Activated T-cell treated with anti-CD3 and anti-CD28 coated beads, Interleukin-2, amount 50 U/mL, for 1 hour (primary cell): Measurements from ENCODE around the gene RAB11FIP3.

Experiments used
- DNase-seq: peaks from one replicate; pipeline ENCODE4 v3.0.0-alpha.2; 2020

RAB11FIP3 gene

DNA sequence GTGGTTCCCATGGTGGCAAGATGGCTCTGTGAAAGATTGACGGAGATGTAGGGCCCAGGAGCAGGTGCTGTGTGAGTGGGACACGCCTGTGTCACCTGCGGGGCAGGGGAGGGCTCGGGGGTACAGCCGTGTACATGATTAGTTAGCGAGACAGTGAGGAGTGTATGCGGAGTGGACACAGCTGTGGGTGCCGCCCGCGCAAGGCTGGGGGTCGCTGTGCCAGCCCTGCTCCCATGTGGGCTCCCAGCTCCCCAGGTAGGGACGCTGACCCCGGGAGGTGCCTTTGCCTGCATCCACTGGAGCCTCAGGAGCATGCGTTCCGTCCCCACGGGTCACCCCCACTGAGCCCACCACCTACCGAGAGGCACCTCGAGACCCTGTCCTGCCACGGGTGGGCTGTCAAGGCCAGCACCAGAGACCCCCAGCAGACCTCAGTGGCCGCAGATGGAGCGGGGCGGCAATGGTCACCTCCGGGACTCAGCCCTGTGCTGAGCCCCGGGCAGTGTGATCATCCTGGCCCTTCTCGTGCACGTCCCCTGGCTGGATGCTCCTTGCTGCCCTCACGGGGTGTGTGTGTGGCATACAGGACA is 109.5 kb downstream of the RAB11FIP3 start:
- DNase-seq, result no peak

DNA sequence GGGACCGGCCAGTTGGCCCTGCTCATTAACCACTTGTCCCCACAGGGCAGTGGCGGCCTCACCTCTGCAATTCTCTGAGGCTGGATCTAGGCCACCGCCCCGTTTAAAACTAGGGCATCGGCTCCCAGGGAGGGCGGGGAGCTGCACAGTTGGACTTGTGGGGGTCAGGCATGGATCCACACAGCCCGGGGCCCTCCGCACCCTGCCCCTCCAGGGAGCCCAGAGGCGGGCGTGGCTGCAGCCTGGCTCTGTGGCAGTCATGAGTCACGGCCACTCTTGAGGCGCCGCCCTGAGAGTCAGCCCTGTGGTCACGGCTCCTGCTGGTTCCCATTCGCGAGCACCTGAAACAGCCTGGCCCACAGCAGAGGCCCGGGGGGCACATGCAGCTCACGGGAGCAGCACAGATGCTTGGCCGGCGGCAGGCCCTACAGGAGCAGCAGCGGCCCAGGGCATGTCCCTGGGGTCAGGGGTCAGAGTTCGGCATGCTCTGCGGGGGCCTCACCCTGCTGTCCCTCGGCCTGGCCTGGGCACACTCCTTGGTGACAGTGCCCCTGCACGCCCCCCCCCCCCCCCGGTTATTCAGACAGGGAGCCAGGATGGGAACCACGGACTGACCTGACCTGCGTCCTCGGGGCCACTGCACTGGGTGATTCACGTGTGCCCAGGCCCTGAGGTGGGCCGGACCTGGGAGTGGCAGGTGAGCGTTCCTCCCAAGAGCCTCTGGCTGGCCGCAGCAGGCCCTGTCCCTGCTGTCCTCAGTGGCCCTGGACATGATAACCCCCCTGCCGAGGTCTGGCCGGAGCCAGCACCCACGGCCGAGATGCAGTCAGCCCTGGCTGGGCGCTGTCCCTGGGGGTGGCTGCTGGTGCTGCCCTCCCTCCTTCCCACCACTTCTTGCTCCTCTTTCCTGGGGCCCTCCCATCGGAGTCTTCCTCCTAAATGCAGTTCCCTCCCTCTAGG is 110.3 kb downstream of the RAB11FIP3 start:
- DNase-seq, result no peak

DNA sequence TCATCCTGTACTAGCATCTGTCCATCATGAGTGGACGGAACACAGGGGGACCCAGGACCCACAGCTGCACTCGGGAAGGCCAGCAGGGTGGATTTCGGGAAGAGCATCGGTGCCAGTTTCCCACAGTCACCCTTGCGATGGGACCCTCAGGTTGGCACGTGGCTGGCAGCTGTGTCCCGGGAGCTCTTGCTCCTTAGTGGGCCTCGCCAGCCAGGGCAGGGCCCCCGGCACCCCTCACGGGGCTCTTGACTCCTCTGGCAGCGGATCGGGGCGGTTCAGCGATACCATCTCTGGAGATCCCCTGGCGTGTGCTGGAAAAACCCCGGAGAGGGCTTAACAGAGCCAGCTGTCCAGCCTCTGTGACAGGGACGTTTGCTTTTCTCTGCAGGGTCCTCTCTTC is 111.3 kb downstream of the RAB11FIP3 start:
- DNase-seq, result no peak

DNA sequence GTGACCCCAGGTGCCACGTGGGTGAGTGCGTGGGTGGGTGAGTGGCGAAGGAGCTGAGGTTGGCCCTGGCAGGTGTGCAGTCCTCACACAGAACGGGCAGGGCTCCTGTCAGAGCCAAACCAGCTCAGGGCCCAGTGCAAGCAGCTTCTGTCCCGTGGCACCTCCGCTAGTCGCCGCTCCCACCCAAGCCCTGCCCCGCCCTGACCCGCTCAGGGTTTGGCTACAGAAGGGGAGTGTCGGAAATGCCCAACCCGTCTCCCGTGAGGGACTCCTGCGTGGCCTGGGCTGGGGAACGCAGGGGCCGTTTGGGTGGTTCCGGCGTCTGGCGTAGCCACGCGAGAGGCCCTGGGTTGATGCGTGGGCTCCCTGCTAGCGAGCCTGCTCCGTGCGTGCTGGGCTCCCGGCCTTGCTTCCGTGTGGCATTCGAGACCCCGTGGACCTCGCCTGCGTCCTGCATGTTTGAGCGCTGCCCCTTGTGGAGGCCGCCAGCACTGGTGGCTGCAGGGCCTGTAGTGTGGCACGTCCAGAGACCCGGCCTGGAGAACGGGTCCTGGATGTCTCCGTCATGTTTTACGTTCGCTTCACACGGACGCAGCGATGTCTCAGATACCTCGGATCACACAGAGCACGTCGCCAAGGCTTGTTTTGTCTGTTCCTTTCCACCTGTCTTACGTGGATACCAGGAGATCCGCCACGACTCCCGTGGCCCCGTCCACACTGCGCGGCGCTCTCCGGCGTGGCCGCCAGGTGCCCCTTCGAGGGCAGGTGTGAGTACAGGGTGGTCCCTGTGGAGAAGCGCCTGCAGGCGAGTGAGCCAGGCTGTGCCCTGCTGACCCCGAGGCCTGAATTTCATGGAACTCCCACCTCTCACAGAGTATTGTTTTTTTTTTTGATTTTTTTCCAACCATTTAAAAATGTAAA is 112.2 kb downstream of the RAB11FIP3 start:
- no peak for DNase-seq

DNA sequence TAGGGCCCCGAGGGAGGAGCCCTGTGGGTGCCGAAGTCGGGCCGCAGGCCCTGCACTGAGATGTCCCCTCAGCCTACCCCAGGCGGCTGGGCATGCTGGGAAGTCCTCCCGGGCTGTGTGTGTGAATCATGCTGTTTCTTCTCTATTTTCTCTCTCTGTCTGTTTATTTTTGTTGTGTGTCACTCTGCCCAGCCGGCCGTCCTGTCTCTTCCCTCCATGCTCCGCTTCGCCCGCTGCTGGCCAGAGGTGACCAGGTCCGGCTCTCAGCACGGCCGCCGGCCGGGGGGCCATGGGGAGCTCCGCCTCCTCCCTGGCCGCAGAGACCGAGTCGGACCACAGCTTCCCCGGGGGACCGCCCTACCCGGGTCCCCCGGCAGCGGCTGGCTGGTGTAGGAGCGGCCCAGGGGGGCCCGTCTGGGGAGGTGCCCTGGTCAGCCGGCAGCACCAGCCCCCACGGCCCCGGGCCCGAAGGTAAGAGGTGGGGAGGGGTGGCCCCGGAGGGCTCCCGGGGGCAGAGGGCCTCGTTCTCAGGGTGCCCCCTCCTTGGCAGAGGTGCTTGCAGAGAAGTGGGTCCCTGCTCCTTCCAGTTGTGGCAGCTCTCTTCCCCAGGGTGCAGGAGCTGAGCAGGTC is 114.6 kb downstream of the RAB11FIP3 start:
- DNase-seq, result no peak

DNA sequence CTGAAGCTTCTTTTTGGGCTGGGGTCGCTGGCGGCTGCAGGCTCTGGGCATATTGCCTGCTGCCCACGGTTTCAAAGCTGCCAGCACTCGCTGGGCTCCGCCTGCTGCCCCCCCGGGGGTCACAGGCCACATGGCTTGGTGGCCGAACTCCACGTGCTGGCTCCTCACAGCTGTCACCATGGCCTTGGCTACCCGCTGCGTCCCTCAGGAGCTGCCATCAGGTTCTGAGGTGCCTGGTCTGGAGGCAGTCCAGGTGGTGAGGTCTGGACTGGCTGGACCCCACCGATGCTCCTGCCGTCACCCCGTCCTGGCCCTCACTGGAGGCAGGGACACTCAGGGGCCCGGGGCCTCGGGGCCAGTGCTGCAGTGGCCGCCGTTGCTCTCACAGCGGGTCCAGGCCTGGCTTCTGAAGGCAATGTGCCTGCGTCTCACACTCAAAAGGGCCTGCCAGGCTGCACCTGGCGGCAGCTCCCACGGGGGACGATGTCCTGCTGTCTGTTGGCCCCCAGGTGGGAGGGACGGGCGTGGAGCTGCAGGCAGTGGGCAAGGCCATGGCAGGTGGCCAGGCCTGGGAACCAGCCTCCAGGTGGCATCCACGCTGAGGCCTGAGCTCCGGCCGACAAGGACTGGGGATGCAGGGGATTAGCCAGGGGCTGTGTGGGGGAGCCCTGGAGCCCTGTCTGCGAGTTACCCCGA is 115.3 kb downstream of the RAB11FIP3 start:
- DNase-seq, result no peak

DNA sequence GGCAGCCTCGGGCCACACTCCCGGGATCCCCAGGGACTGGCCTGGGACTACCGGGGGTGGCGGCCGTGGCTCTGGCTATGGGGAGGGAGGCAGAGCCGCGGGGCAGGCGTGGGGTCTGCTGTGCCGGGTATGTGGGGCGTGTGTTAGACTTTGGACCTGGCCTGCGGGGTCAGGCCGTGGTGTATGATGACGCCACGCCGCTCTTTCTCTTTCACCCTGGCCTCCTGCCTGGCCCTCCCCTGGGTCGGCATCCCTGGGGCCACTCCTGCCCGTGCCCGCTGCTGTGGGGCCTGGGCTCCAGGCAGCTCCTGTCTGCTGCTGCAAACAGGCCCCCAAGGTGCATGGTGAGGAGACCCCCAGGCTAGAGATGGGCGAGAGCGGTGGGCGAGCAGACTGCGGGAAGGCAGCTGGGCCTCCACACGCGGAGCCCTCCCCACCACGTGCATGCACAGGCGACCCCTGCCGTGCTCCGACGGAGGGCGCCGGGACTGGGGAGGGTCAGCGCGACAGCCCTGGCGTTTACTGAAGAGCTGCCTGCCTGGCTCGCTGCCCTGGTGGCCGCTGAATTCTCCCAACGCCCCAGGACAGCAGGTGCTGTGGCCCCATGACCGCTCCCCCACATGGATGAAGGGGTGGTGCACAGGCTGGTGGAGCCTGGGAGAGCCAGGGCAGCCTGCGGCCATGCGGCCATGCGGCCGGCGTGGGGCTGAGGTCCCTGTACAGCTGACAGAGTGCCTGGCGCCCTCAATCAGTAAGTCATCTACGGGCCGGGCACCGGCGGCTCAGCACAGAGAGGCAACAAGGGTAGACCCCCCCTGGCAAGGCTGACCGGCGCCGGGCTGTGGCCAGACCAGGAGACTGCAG is 118.1 kb downstream of the RAB11FIP3 start:
- DNase-seq, result no peak

DNA sequence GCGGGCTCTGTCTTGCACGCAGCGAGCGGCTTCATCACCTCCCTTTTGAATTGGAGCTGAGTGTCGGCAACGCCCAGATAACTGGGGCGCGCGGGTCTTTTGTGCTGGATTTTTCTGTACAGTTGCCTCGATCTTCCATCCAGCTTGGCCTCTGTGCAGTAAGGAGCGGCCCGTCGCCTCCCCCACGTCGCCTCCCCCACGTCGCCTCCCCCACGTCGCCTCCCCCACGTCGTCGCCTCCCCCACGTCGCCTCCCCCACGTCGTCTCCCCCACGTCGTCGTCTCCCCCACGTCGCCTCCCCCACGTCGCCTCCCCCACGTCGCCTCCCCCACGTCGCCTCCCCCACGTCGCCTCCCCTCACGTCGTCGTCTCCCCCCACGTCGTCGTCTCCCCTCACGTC is 119.1 kb downstream of the RAB11FIP3 start:
- no peak for DNase-seq

DNA sequence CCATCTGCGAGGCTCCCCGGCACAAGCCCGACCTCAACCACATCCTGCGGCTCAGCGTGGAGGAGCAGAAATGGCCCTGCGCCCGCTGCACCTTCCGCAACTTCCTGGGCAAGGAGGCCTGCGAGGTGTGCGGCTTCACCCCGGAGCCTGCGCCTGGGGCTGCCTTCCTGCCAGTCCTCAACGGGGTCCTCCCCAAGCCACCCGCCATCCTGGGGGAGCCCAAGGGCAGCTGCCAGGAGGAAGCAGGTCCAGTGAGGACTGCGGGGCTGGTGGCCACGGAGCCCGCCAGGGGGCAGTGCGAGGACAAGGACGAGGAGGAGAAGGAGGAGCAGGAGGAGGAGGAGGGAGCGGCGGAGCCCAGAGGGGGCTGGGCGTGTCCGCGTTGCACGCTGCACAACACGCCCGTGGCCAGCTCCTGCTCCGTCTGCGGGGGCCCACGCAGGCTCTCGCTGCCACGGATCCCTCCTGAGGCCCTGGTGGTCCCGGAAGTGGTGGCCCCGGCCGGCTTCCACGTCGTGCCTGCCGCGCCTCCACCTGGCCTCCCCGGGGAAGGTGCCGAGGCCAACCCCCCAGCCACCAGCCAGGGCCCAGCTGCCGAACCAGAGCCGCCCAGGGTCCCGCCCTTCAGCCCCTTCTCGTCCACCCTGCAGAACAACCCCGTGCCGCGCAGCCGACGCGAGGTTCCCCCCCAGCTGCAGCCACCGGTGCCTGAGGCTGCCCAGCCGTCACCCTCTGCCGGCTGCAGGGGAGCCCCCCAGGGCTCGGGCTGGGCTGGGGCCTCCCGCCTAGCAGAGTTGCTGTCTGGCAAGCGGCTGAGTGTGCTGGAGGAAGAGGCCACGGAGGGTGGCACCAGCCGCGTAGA is 121.7 kb downstream of the RAB11FIP3 start:
- peak; percentile 64 for DNase-seq

DNA sequence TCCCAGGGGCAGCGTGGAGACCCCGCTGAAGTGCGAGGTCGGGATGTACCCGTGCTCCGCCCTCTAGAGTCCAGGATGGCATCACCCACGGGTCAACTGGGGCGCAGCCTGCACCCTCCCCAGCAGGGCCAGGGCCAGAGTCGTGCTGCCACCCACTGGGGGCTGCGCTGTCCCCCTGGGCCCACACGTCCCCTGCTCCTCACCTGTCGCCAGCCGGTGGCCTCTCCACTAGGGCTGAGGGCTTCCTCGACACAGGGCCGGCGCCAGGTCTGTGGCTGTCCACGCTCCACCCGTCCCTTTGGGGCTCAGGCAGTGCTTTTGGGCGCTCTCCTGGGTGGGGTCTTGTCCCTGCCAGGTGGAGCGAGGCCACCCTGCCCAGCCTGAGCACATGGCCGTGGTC is 123.1 kb downstream of the RAB11FIP3 start:
- DNase-seq, result no peak

DNA sequence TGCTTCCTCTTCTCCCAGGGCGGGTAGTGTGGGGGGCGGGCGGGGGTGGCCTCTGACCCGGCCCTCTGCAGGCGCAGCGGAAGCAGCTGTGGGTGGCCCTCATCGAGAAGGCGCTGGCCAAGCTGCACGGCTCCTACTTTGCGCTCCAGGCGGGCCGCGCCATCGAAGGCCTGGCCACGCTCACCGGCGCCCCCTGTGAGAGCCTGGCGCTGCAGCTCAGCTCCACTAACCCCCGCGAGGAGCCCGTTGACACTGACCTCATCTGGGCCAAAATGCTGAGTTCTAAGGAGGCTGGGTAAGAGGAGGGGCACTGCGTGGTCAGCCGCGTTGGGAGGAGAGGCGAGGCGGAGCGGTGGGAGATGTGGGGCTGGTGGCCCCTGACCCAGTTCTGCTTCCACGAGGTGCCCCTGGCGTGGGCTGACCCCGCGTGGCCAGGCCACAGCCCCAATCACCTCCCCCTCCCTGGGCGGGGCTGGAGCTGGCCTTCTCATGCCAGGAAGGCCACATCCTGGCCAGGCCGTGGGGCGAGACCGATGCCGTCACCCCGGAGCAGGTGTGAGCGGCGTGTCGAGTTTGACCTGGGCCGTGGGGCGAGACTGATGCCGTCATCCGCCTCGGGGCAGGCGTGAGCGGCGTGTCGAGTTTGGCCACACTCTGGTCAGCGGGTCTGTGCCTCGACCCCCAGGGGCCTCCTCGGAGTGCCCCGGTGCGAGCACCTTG is 124.3 kb downstream of the RAB11FIP3 start:
- DNase-seq, result no peak

DNA sequence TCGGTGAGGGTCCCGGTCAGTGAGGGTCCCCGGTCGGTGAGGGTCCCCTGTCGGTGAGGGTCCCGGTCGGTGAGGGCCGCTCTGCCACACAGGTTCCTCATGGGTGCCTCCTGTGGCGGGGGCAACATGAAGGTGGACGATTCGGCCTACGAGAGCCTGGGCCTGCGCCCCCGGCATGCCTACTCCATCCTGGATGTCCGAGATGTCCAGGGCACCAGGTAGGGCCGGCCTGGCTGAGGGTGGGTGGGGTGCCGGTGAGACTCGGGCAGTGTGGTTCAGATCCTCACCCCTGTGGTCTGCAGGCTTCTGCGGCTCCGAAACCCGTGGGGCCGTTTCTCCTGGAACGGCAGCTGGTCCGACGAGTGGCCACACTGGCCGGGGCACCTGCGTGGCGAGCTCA is 125.8 kb downstream of the RAB11FIP3 start:
- DNase-seq, result no peak

DNA sequence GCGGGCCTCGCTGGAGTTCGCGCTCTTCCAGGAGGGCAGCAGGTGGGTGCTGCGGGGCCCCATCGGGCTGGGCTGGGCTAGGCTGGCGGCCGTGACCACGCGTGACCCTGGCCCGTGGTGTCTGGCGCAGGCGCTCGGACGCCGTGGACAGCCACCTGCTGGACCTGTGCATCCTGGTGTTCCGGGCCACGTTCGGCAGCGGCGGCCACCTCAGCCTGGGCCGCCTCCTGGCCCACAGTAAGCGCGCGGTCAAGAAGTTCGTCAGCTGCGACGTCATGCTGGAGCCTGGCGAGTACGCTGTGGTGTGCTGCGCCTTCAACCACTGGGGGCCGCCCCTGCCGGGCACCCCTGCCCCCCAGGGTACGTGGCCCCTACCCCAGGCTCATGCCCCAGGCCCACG is 126.7 kb downstream of the RAB11FIP3 start:
- no peak for DNase-seq

DNA sequence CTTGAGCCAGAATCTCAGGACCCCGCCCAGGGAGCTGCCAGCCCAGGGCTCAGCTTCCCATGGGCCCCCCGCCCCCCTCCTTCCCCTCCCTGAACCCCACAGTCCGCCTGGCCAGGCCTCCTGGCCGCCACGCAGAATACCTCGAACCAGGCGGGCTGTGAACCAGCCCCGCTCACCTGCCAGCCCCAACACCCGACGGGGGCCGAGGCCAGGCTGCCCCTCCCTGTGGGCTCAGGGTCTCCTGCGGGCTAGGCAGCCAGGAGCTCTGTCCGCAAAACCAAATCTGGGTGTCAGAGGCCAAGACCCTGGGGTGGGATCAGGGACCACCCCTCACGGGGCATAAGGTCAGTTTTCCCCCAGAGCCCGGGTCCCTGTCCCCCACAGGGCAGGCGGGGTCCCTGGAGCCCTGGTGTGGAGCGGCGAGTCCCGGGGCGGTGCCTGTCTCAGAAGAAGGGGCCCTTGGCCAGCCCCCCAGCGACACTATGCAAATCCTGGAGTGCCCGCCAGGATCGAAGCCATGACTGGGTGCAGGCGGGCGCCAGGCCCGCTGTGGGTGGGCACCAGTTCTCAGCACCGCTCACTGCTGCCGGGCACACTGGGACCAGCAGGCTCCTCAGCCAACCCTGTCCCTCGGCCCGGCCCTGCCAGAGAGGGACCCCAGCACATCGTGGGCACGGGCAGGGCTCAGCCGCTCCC is 128.3 kb downstream of the RAB11FIP3 start:
- no peak for DNase-seq

DNA sequence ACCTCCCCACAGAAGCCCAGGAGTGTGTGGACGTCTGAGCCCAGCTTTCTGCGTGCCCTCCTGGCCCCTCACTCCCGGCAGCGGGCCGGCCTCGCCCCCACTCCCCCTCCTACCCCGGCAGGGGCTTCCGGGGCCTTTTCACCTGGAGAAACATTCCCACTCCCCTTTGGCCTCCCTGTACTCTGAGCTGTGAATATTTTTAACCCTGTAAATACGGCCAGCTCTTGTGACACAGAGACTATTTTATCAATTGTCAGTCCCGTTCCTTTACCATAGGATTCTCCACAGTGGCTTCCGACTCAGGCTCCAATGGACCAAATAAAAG is 128.8 kb downstream of the RAB11FIP3 start:
- DNase-seq, result no peak

DNA sequence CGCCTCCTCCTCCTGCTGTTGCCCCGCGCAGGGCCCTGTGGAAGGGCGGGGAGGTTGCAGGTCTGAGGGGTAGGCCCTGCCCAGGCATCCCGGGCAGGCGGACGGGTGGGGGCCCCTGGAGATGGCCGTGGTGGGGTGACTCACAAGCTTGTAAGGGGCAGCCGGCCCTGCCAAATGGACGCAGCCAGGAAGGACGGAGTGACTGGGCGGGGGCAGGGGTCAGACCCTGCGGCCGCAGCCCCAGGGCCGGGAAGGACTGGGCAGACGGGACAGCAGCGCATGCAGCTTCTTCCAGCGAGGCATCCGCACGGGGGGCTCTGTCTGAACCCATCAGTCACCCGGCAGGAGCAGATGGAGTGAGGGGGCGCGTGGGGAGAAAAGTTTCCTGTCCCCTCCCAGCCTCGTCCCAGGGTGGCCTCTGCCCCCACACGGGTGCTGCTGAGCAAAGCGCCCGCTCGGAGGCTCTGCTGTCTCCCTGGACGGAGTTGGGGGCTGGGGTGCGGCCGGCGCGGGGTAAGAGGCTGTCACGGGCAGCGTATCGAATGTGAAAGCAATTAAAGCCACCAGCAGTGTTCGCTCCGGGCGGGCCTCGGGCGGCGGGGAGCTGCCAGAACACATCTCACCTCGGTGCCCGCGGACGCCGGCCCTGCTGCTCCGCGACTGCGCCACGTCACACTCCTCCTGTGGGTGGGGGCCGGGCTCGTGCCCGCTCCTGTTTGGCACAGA is 129.4 kb downstream of the RAB11FIP3 start:
- no peak for DNase-seq

DNA sequence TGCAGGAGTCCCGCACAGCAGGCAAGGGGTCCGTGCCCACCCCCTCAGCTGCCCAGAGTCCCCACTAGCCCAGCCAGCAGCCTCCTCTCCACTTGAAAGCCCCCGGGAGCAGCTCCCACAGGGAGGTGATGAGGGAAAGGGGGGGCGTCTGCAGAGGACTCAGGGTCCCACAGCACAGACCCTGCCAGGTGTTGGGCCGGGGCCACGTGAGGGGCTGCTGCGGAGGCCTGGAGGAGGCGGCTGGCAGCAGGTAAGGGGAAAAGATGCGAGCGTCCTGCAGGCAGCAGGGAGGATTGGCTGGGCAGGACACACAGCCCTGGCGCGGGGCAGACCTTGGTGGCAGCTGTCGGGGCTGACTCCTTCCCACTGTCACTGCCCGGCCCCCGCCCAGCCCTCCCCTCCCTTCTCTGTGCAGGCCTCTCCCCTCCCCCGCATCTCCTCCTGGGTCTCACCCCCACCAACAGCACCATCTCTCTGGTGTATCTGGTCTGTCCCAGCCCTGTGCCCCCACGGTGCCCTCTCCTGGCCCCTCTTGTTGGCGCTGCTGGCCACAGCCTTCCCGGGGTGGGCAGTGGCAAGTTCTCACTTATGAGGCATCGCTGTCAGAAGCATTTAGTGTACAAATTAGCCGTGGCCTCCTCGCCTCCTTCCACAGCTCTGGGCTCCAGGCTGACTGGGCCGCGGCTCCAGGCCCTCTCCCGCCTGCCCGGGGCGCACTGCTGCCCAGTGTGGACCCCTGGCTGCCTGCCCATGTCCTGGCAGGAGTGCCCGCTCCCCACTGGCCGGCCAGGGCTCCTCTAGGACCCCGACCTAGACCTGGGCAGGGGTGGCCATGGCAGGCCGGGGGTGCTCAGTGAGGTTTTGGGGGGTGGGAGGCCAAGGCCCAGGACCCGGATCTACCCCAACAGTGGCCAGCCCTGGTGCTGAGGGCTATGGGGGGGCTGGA is 130.4 kb downstream of the RAB11FIP3 start:
- no peak for DNase-seq
